Epithelial cell of proximal tubule (primary cell): ENCODE data around the gene SNX30. TPM values are rescaled to one million over a fixed set of nuclear protein-coding genes. Genes with fewer than 3 reads are reported as not detected.
A peak's percentile ranks its signal among the peaks of the same experiment; 100 is the strongest.

ENCODE experiments used
- DNase-seq: peaks from one replicate; pipeline ENCODE4 v3.0.0-alpha.2; 2011; ENCODE audit warnings: low read depth
- H3K4me3 ChIP-seq: 2 replicates; pipeline ENCODE4 v1.5.1; 2011; ENCODE audit warnings: low read depth, mild to moderate bottlenecking, low read length
- total RNA-seq: library from RNA; depleted of rRNA; stranded (reverse); fragments of >200 nt; gene quantifications from 2 replicates; pipeline ENCODE4 v1.2.3, GENCODE V29; 2015
- TF ChIP-seq, protein P1 (sequence below): conservative IDR thresholded peaks from 2 replicates; pipeline ENCODE4 v1.5.1; 2012; ENCODE audit warnings: low read depth, mild to moderate bottlenecking, low read length

The SNX30 gene
- total RNA-seq, 1 donor from 2014 or later = 6.9 TPM

DNA sequence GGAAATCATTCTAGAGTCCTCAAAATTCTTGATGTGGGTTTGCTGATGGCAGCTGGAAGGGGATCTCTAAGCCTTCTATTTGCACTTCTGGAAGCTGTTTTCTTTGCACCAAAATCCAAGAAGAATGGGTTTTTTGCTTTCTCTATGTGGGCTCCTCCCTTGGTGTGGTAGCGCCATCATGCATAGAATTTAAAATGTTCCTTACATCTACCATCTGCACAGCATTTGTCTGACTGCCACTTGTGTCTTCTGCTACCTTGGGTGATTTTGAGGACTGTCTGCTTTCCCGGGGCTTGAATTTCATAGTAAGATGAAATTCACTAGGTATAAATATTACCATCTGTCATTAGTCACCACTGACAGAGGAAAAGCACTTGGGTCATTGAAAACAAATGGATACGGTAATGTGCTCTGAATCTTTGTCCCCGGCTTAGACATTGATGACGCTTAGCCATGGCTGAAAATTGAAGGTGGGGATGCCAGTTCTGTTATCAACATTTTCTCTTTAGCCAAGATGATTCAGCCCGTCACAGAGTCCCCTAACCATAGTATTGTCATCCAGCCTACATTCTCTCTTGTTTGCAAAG, 30.0 kb downstream of the SNX30 start:
- no peak for DNase-seq
- TF ChIP-seq, protein P1, sequence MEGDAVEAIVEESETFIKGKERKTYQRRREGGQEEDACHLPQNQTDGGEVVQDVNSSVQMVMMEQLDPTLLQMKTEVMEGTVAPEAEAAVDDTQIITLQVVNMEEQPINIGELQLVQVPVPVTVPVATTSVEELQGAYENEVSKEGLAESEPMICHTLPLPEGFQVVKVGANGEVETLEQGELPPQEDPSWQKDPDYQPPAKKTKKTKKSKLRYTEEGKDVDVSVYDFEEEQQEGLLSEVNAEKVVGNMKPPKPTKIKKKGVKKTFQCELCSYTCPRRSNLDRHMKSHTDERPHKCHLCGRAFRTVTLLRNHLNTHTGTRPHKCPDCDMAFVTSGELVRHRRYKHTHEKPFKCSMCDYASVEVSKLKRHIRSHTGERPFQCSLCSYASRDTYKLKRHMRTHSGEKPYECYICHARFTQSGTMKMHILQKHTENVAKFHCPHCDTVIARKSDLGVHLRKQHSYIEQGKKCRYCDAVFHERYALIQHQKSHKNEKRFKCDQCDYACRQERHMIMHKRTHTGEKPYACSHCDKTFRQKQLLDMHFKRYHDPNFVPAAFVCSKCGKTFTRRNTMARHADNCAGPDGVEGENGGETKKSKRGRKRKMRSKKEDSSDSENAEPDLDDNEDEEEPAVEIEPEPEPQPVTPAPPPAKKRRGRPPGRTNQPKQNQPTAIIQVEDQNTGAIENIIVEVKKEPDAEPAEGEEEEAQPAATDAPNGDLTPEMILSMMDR = no peak

DNA sequence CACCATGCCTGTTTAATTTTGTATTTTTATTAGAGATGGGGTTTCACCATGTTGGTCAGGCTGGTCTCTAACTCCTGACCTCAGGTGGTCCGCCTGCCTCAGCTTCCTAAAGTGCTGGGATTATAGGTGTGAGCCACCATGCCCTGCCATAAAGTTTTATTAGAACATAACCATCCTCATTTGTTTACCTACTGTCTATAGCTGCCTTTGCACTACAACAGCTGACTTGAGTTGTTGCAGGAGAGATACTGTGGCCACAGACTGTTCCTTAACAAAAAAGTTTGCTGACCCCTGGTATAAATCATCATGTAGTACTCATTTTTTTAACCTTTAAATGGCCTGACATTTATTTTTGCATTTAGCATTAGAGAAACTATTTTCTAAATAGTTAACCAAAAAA, 31.7 kb downstream of the SNX30 start:
- DNase-seq = no peak
- H3K4me3 ChIP-seq = no peak overlapping the region
- TF ChIP-seq, protein P1 = no peak

More for the DNA sequence above, 30.0 kb downstream of the SNX30 start:
- H3K4me3 ChIP-seq = no peak overlapping the region

DNA sequence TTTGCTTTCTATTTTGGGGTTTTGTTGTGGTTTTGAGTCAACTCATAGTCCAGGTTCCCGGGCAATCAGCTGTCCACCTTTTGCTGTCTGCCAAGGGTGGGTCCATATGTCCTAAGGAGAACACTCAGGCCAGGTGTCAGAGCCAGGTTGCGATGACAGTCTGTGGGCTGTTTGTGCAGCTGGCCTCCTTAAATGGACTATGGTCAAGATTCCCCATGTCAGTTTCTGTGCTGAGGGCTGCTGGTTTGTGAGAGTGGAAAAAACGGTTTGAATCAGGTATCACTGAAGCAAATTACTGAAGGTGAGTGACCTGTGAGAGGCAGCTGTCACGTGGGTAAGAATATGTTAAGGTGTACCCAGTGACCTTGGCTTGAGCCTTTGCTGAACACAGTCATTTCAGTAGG, 33.0 kb downstream of the SNX30 start:
- H3K4me3 ChIP-seq = no peak overlapping the region
- no peak for DNase-seq
- TF ChIP-seq, protein P1 = no peak

DNA sequence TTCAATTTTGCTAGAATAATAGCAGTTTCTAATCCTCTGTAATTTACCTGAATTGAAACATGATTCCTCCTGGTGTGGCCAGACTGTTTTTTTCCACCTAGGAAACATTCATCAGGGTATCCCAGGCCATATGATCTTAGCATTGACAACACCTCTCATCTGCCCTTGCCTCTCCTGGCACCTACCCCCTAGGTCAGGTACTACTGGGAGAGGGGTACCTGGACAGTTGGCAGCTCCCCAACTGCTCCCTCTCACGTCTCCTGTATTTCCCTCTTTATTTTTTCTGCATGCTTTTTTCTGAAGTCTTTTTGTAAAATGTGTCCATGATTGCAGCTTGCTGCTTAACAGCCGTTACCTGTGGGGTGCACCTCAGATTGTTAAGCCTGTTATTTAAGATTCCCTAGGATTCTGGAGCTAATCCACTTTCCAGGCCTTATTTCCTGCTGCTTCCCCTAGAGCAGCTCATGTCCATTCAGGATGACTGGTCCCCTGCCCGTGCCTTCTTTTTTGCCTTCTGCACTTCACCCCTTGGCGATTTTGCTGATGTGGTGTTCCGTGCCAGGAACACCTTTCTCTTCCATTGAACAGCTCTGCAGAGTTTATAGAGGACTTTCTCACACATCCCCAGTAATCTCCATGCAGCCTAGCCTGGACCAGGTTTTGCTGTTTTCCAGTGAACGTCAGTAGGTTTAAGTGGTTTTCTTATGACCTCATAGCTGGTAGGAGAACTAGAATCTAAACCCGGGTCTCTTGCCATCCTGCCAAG, 33.6 kb downstream of the SNX30 start:
- DNase-seq = peak; percentile 19
- TF ChIP-seq, protein P1 = no peak
- H3K4me3 ChIP-seq = peak overlapping the region; percentile 17

DNA sequence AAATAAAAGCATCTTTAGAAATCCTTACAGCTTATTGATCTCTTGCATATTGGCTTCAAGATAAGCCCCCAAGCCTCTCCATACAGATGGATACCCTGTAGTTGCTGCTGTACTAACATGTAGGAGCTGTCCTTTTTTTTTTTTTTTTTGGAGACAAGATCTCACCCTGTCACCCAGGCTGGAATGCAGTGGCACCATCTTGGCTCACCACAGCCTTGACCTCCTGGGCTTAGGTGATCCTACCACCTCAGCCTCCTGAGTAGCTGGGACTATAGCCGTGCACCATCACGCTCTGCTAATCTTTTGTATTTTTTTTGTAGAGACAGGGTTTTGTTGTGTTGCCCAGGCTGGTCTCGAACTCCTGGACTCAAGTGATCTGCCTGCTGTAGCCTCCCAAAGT, 35.4 kb downstream of the SNX30 start:
- no peak for DNase-seq
- no peak overlapping the region for H3K4me3 ChIP-seq
- TF ChIP-seq, protein P1 = no peak

DNA sequence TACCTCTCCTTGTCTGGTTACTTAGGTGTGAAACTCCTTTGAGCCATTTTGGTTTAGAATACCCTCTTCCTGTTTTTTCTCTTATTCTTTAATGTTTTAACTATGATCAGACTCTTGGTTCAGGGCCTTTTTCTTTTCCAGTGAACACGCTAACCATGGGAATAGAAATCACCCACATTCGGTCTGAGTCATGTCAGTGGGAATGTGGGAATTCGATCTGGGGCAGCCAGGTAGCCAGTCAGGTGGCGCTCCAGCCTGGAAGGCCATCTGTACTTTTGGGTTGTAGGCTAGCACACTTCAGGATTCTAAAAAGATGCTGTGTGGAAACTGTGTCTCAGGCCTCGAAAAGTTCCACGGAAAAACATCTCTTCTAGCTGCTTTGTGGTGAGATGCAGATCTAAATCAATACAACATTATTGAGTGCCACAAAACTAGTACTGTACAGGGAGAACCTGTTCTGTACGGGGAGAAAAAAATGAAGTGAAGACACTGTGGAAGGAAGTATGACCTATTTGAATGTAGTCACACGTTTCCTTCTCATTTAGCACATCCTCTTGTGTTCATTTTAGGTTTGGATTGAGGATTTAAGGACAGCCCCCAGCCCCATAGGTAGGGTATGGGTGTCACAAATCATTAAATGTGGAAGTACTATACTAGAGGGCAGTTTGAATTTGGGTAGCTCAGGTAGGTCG, 36.4 kb downstream of the SNX30 start:
- peak; percentile 30 for DNase-seq
- TF ChIP-seq, protein P1 = no peak
- H3K4me3 ChIP-seq = no peak overlapping the region

DNA sequence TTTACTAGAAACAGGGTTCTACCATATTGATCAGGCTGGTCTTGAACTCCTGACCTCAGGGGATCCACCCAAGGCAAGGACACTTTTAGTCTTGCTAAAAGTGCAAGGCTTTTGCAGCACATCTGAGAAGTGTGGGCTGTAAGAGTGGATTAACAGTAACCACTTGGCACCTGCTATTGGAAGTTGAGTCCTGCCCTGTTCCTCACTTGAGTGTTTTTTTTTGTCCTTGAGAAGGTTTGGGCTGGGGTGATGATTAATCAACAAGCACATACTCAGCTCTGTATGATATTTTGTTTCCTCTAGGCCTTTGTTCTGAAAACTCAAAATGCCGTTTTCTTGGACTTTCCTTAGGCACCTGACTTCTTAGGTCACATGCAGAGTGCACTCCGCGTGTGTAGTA, 37.4 kb downstream of the SNX30 start:
- DNase-seq = no peak
- no peak overlapping the region for H3K4me3 ChIP-seq
- TF ChIP-seq, protein P1 = no peak
